Brain microvascular endothelial cell (primary cell): ENCODE results near the gene DUT.

ENCODE experiments used
- DNase-seq: peaks from one replicate; pipeline ENCODE4 v3.0.0-alpha.2; 2020
- H3K27ac ChIP-seq: fragments of 250-450 bp; sonication (Bioruptor Pico); 2 replicates; pipeline ENCODE4 v1.5.1; 2020; ENCODE audit warnings: mild to moderate bottlenecking, moderate library complexity
- H3K27me3 ChIP-seq: fragments of 250-450 bp; sonication (Bioruptor Pico); replicated peaks from 2 replicates; pipeline ENCODE4 v1.5.1; 2020; ENCODE audit warnings: mild to moderate bottlenecking
- H3K36me3 ChIP-seq: fragments of 250-450 bp; sonication (Bioruptor Pico); replicated peaks from 2 replicates; pipeline ENCODE4 v1.5.1; 2020; ENCODE audit warnings: mild to moderate bottlenecking
- H3K4me3 ChIP-seq: 2 replicates; pipeline ENCODE4 v1.5.1; 2011; ENCODE audit warnings: low read depth, mild to moderate bottlenecking, control low read depth, low read length, moderate library complexity
- in situ Hi-C: cut with HindIII; loops from 2 replicates; pipeline ENCODE4 v1.10.0; 2017; ENCODE audit warnings: low sequenced_read_pairs, low pct_ligation_motif_present
- TF ChIP-seq, protein P1 (sequence below): IDR thresholded peaks from 2 replicates; pipeline ENCODE4 v1.5.1; 2011; ENCODE audit warnings: low read depth, mild to moderate bottlenecking, moderate library complexity, low read length, control low read depth, inconsistent platforms; ENCODE audit errors: missing control alignments

DUT gene

GRCh38 chr15:48289628-48290027, 41.6 kb upstream of the DUT start:
- TF ChIP-seq, protein P1, sequence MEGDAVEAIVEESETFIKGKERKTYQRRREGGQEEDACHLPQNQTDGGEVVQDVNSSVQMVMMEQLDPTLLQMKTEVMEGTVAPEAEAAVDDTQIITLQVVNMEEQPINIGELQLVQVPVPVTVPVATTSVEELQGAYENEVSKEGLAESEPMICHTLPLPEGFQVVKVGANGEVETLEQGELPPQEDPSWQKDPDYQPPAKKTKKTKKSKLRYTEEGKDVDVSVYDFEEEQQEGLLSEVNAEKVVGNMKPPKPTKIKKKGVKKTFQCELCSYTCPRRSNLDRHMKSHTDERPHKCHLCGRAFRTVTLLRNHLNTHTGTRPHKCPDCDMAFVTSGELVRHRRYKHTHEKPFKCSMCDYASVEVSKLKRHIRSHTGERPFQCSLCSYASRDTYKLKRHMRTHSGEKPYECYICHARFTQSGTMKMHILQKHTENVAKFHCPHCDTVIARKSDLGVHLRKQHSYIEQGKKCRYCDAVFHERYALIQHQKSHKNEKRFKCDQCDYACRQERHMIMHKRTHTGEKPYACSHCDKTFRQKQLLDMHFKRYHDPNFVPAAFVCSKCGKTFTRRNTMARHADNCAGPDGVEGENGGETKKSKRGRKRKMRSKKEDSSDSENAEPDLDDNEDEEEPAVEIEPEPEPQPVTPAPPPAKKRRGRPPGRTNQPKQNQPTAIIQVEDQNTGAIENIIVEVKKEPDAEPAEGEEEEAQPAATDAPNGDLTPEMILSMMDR = no peak
- no peak for DNase-seq
- H3K36me3 ChIP-seq = no peaks in the 10 kb centered on the region
- H3K27me3 ChIP-seq = no peaks in the 10 kb centered on the region
- in situ Hi-C loops = no loop called here
- no peak overlapping the region for H3K4me3 ChIP-seq
- no peak overlapping the region for H3K27ac ChIP-seq

DNA sequence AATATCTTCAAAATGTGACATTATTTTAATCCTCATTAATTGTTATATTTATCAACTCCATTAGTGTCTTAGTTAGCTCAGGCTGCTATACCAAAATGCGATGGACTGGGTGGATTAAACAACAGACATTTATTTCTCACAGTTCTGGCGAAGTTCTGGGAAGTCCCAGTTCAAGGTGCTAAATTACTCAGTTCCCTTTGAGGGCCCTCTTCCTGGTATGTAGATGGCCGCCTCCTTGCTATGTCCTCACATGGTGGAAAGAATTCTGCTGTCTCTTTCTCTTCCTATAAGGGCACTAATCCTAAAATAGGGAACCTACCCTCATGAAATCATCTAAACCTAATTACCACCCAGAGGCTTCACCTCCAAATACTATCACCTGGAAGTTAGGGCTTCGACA, 38.8 kb upstream of the DUT start:
- no peak for DNase-seq
- H3K27me3 ChIP-seq = no peaks in the 10 kb centered on the region
- TF ChIP-seq, protein P1 = no peak
- in situ Hi-C loops = no loop called here
- H3K4me3 ChIP-seq = no peak overlapping the region
- H3K27ac ChIP-seq = no peak overlapping the region
- no peaks in the 10 kb centered on the region for H3K36me3 ChIP-seq

DNA sequence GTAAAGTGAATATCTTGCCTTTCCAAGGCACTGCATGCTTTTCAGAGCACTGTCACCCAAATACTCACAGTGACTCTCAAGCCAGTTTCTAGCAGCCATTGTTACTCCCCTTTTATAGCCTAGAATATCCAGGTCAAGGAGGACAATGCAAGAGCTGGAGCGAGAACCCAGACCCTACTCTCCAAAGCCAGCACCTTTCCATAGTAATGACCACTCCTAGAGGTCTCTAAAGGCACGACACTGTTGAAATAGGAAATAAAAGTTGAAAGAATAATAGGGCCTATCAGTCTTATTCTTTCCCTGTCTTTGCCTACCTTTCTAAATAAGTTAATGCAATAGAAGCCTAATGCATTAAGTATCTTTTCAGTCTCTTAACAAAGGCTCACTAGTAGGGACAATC, 33.6 kb upstream of the DUT start:
- no peak for DNase-seq
- no peaks in the 10 kb centered on the region for H3K36me3 ChIP-seq
- TF ChIP-seq, protein P1 = no peak

GRCh38 chr15:48298914-48299313, 32.3 kb upstream of the DUT start:
- Histone ChIP-seq H3K27me3 (no peaks in the 10 kb centered on the region), H3K36me3 (no peaks in the 10 kb centered on the region), H3K27ac (no peak overlapping the region), H3K4me3 (no peak overlapping the region)
- DNase-seq = no peak
- in situ Hi-C loops = no loop called here
- TF ChIP-seq, protein P1 = no peak

More for the DNA sequence above, 33.6 kb upstream of the DUT start:
- Histone ChIP-seq H3K27ac (no peak overlapping the region), H3K27me3 (no peaks in the 10 kb centered on the region), H3K4me3 (no peak overlapping the region)
- in situ Hi-C loops = no loop called here

GRCh38 chr15:48300038-48300437, 31.2 kb upstream of the DUT start:
- H3K36me3 ChIP-seq = no peaks in the 10 kb centered on the region
- no peak for DNase-seq
- no peak overlapping the region for H3K4me3 ChIP-seq
- H3K27me3 ChIP-seq = no peaks in the 10 kb centered on the region
- H3K27ac ChIP-seq = no peak overlapping the region
- TF ChIP-seq, protein P1 = no peak
- in situ Hi-C loops = no loop called here

GRCh38 chr15:48304398-48304797, 26.8 kb upstream of the DUT start:
- TF ChIP-seq, protein P1 = no peak
- H3K4me3 ChIP-seq = no peak overlapping the region
- no peak for DNase-seq
- no peaks in the 10 kb centered on the region for H3K27me3 ChIP-seq
- H3K27ac ChIP-seq = no peak overlapping the region
- no peaks in the 10 kb centered on the region for H3K36me3 ChIP-seq
- in situ Hi-C loops = no loop called here
